Uterus (tissue), 2 donors: ENCODE data around the gene SMAD1.

Source experiments
- CTCF ChIP-seq, 4 experiments: fragments of 200-600 bp in 2 of 4; fragments of 450-650 bp in 2 of 4; sonication (generic) in 2 of 4; IDR thresholded peaks; one replicate each; pipeline ENCODE4 v1.5.1; 2016 to 2019; ENCODE audit warnings: antibody characterized with exemption in 4 of 4, mild to moderate bottlenecking in 2 of 4, moderate library complexity in 1 of 4
- POLR2A ChIP-seq, 2 donors: fragments of 450-650 bp; IDR thresholded peaks; one replicate each; pipeline ENCODE4 v1.6.1; 2016; ENCODE audit warnings: antibody characterized with exemption in 2 of 2, mild to moderate bottlenecking in 1 of 2, moderate library complexity in 1 of 2

- TF ChIP-seq CTCF (IDR thresholded peaks at IDR 0.05), result no peak
- no peak for TF ChIP-seq POLR2A (IDR thresholded peaks at IDR 0.05)
These were observed 21.2 kb downstream of the SMAD1 start for GRCh38 chr4:145502809-145503208.
